WERI-Rb-1 (cell line): ENCODE data around the gene CHN1.

Source experiments
- DNase-seq: peaks from one replicate; pipeline ENCODE4 v3.0.0-alpha.2; 2020
- H3K27ac ChIP-seq: fragments of 250-450 bp; sonication (Bioruptor Pico); 2 replicates; pipeline ENCODE4 v1.5.1; 2020; ENCODE audit warnings: mild to moderate bottlenecking, moderate library complexity
- H3K27me3 ChIP-seq: fragments of 250-450 bp; sonication (Bioruptor Pico); 2 replicates; pipeline ENCODE4 v1.5.1; 2021; ENCODE audit warnings: mild to moderate bottlenecking, low read depth, moderate library complexity; ENCODE audit not compliant: insufficient read depth, severe bottlenecking
- H3K36me3 ChIP-seq: fragments of 250-450 bp; sonication (Bioruptor Pico); 2 replicates; pipeline ENCODE4 v1.5.1; 2020; ENCODE audit warnings: mild to moderate bottlenecking, moderate library complexity
- H3K4me3 ChIP-seq: 2 replicates; pipeline ENCODE4 v1.5.1; 2011; ENCODE audit warnings: low read depth, mild to moderate bottlenecking, control low read depth, low read length
- H3K9me3 ChIP-seq: fragments of 250-450 bp; sonication (Bioruptor Pico); 2 replicates; pipeline ENCODE4 v1.5.1; 2021; ENCODE audit warnings: mild to moderate bottlenecking, moderate library complexity; ENCODE audit not compliant: severe bottlenecking
- CTCF ChIP-seq: IDR thresholded peaks from 2 replicates; pipeline ENCODE4 v1.5.1; 2011; ENCODE audit warnings: low read depth, mild to moderate bottlenecking, control low read depth, inconsistent platforms, low read length

CHN1 gene

GRCh38 chr2:174873471-174873870 is 131.7 kb downstream of the CHN1 start:
- no peaks in the 10 kb centered on the region for H3K27me3 ChIP-seq
- DNase-seq, result no peak
- H3K27ac ChIP-seq, result no peak overlapping the region
- TF ChIP-seq CTCF, result no peak
- H3K9me3 ChIP-seq, result no peaks in the 10 kb centered on the region
- no peak overlapping the region for H3K4me3 ChIP-seq
- H3K36me3 ChIP-seq, result peaks cover 8% of the 10 kb centered on the region; the same call in 1 of the 2 replicates

GRCh38 chr2:174870787-174871186 is 134.4 kb downstream of the CHN1 start:
- Histone ChIP-seq H3K9me3 (no peaks in the 10 kb centered on the region), H3K27me3 (no peaks in the 10 kb centered on the region), H3K4me3 (no peak overlapping the region), H3K36me3 (peaks cover 8% of the 10 kb centered on the region; the same call in 1 of the 2 replicates), H3K27ac (no peak overlapping the region)
- TF ChIP-seq CTCF, result no peak
- DNase-seq, result no peak

GRCh38 chr2:174868878-174869277 is 136.3 kb downstream of the CHN1 start:
- Histone ChIP-seq H3K4me3 (no peak overlapping the region), H3K27ac (no peak overlapping the region), H3K27me3 (no peaks in the 10 kb centered on the region), H3K9me3 (no peaks in the 10 kb centered on the region), H3K36me3 (peaks cover 6% of the 10 kb centered on the region; the same call in 1 of the 2 replicates)
- no peak for TF ChIP-seq CTCF
- DNase-seq, result no peak

GRCh38 chr2:174866421-174866820 is 138.8 kb downstream of the CHN1 start:
- TF ChIP-seq CTCF, result no peak
- no peak for DNase-seq
- H3K4me3 ChIP-seq, result no peak overlapping the region
- H3K36me3 ChIP-seq, result peaks cover 4% of the 10 kb centered on the region; the same call in 1 of the 2 replicates
- H3K27ac ChIP-seq, result no peak overlapping the region
- no peaks in the 10 kb centered on the region for H3K27me3 ChIP-seq
- no peaks in the 10 kb centered on the region for H3K9me3 ChIP-seq

GRCh38 chr2:174863183-174863582 is 142.0 kb downstream of the CHN1 start:
- no peaks in the 10 kb centered on the region for H3K27me3 ChIP-seq
- no peak overlapping the region for H3K4me3 ChIP-seq
- no peak for DNase-seq
- no peaks in the 10 kb centered on the region for H3K9me3 ChIP-seq
- TF ChIP-seq CTCF, result no peak
- H3K36me3 ChIP-seq, result no peaks in the 10 kb centered on the region
- no peak overlapping the region for H3K27ac ChIP-seq

- no peaks in the 10 kb centered on the region; the same call in 1 of the 2 replicates for H3K36me3 ChIP-seq
- no peaks in the 10 kb centered on the region for H3K27me3 ChIP-seq
- no peaks in the 10 kb centered on the region for H3K9me3 ChIP-seq
- TF ChIP-seq CTCF, result no peak
- no peak for DNase-seq
- H3K27ac ChIP-seq, result no peak overlapping the region
- no peak overlapping the region for H3K4me3 ChIP-seq
Observed at GRCh38 chr2:174859563-174860169, 145.5 kb downstream of the CHN1 start.
